Measurements from ENCODE around the gene MPZL2. TPM values are rescaled to one million over a fixed set of nuclear protein-coding genes. Genes with fewer than 3 reads are reported as not detected.

The MPZL2 gene
- total and polyA plus RNA-seq, 2 of the 8 experiments (the other 6 are each of a cell fraction or from before 2014, with no cell fraction given): 2.4 to 3.2 TPM

DNA sequence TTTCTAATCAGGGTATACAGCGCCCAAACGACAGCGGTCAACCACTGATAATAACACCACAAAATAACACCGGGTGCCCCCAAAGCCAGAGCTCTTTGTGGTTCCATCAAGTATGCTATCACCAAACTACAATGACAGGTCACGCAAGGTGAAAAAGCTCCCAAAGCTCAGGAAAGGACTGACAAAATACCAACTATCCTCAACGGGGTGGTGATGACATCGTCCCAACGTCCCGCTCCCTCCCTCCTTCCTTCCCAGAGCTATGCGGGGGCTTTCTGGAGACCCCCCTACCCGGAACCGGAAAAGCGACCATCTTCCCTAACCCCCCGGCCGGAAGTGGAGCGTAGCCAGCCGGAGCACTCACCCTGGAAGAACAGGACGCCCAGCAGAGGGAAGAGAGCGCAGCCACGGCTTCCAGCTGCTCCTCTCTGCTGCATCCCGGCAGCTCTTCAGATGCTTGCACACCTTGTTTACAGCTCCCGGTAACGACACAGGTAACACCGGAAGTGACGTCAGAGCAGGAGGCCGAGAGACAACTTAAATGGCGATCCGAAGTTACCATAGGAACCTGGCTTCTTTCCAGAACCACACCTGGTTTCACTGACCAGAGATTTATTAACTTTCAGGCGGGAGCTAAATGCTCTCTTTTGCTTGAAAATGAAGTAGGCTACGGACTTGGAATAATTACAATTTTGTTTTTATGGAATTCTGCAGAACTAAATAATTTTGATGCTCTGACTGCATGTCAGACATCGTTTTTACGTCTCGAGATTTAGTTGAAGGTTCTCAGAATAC lies 12.0 kb downstream of the MPZL2 start, which contains the start of gene MPZL3 (continued):
- TF ChIP-seq, protein P1, sequence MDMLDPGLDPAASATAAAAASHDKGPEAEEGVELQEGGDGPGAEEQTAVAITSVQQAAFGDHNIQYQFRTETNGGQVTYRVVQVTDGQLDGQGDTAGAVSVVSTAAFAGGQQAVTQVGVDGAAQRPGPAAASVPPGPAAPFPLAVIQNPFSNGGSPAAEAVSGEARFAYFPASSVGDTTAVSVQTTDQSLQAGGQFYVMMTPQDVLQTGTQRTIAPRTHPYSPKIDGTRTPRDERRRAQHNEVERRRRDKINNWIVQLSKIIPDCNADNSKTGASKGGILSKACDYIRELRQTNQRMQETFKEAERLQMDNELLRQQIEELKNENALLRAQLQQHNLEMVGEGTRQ (IDR thresholded peaks at IDR 0.05; ENCODE audit: low read length): no peak
- TF ChIP-seq TBP (IDR thresholded peaks at IDR 0.05; ENCODE audit: low read depth, low read length) (peak; percentile 63; the same call in 1 of the 2 replicates), RBBP5 (IDR thresholded peaks at IDR 0.05; ENCODE audit: borderline replicate concordance, low read depth, low read length) (peak; percentile 99), GTF2F1 (IDR thresholded peaks at IDR 0.05; ENCODE audit: borderline replicate concordance, low read depth, low read length) (no peak), JUN (IDR thresholded peaks at IDR 0.05; ENCODE audit: low read depth, low read length) (no peak), CBX5 (IDR thresholded peaks at IDR 0.05; ENCODE audit: low read depth, low read length) (no peak), KDM1A (IDR thresholded peaks at IDR 0.05; ENCODE audit: borderline replicate concordance, low read length) (no peak), SP4 (IDR thresholded peaks at IDR 0.05; ENCODE audit: low read length) (no peak), SP1 (IDR thresholded peaks at IDR 0.05; ENCODE audit: low read depth, low read length) (no peak), BCL11A (IDR thresholded peaks at IDR 0.05; ENCODE audit: low read depth in 2 of 2, low read length in 2 of 2) (no peak), CTCF (IDR thresholded peaks at IDR 0.05; ENCODE audit: control extremely low read depth in 1 of 3, insufficient read depth in 1 of 3, low read depth in 1 of 3, low read length in 3 of 3) (no peak), BRCA1 (IDR thresholded peaks at IDR 0.05; ENCODE audit: low read depth, low read length) (no peak), BACH1 (IDR thresholded peaks at IDR 0.05; ENCODE audit: low read length) (no peak), FOSL1 (IDR thresholded peaks at IDR 0.05; ENCODE audit: insufficient read depth, low read depth, low read length) (no peak), SAP30 (IDR thresholded peaks at IDR 0.05; ENCODE audit: insufficient read depth, insufficient replicate concordance, low read length) (peak; percentile 67), YY1 (IDR thresholded peaks at IDR 0.05; ENCODE audit: low read depth, low read length) (peak; percentile 91)
- TF ChIP-seq, protein P2, sequence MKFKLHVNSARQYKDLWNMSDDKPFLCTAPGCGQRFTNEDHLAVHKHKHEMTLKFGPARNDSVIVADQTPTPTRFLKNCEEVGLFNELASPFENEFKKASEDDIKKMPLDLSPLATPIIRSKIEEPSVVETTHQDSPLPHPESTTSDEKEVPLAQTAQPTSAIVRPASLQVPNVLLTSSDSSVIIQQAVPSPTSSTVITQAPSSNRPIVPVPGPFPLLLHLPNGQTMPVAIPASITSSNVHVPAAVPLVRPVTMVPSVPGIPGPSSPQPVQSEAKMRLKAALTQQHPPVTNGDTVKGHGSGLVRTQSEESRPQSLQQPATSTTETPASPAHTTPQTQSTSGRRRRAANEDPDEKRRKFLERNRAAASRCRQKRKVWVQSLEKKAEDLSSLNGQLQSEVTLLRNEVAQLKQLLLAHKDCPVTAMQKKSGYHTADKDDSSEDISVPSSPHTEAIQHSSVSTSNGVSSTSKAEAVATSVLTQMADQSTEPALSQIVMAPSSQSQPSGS (IDR thresholded peaks at IDR 0.05; ENCODE audit: low read length): peak; percentile 89
- TF ChIP-seq, protein P3, sequence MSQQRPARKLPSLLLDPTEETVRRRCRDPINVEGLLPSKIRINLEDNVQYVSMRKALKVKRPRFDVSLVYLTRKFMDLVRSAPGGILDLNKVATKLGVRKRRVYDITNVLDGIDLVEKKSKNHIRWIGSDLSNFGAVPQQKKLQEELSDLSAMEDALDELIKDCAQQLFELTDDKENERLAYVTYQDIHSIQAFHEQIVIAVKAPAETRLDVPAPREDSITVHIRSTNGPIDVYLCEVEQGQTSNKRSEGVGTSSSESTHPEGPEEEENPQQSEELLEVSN (IDR thresholded peaks at IDR 0.05): 0 out of 2 replicates have a peak, but pooled peaks have one; percentile 41

Data from H1 (cell line).